ENCODE results near the gene EPM2A.

The EPM2A gene

GRCh38 chr6:145621776-145622175 is 113.5 kb downstream of the EPM2A start:
- Histone ChIP-seq H3K79me2 (ENCODE audit: insufficient read depth, low read length) (no peaks in the 10 kb centered on the region), H3K9me2 (replicated peaks; ENCODE audit: insufficient read depth, low read length) (no peaks in the 10 kb centered on the region), H3K4me3 (ENCODE audit: insufficient read depth, low read length, poor library complexity, severe bottlenecking) (no peak overlapping the region), H3K9ac (ENCODE audit: low read length) (no peak overlapping the region), H3K27me3 (ENCODE audit: low read length) (no peaks in the 10 kb centered on the region), H3F3A (ENCODE audit: insufficient read depth) (no peaks in the 10 kb centered on the region), H2AFZ (ENCODE audit: low read depth, low read length, severe bottlenecking) (no peak overlapping the region), H3K4me2 (ENCODE audit: low read depth, low read length, poor library complexity, severe bottlenecking) (no peak overlapping the region), H3K27ac (ENCODE audit: low read depth, low read length) (no peak overlapping the region), H3K36me3 (ENCODE audit: low read length) (no peaks in the 10 kb centered on the region), H4K20me1 (ENCODE audit: low read depth, low read length) (no peaks in the 10 kb centered on the region), H3K9me3 (ENCODE audit: insufficient read depth, low read length) (no peaks in the 10 kb centered on the region)
- no peak for TF ChIP-seq CTCF (IDR thresholded peaks at IDR 0.05; ENCODE audit: insufficient read depth, low read length, poor library complexity, severe bottlenecking)
- TF ChIP-seq EZH2phosphoT487 (conservative IDR thresholded peaks at IDR 0.05; ENCODE audit: low read length), result no peak

DNA sequence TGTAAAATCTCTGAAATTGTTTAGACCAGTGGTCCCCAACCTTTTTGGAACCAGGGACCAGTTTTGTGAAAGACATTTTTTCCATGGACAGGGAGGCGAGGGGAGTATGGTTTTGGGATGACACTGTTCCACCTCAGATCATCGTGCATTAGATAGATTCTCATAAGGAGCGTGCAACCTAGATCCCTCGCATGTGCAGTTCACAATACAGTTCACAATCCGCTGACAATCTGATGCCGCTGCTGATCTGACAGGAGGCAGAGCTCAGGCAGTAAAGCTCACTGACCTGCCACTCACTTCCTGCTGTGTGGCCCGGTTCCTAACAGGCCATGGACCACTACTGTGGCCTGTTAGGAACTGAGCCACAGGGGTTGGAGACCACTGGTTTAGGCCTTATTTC is 115.2 kb downstream of the EPM2A start:
- H3K4me2 ChIP-seq (ENCODE audit: low read depth, low read length, poor library complexity, severe bottlenecking), result no peak overlapping the region
- H3K9me3 ChIP-seq (ENCODE audit: insufficient read depth, low read length), result no peaks in the 10 kb centered on the region
- no peak overlapping the region for H3K9ac ChIP-seq (ENCODE audit: low read length)
- H3K4me3 ChIP-seq (ENCODE audit: insufficient read depth, low read length, poor library complexity, severe bottlenecking), result no peak overlapping the region
- no peaks in the 10 kb centered on the region for H4K20me1 ChIP-seq (ENCODE audit: low read depth, low read length)
- H3K79me2 ChIP-seq (ENCODE audit: insufficient read depth, low read length), result no peaks in the 10 kb centered on the region
- no peaks in the 10 kb centered on the region for H3K9me2 ChIP-seq (replicated peaks; ENCODE audit: insufficient read depth, low read length)
- no peaks in the 10 kb centered on the region for H3F3A ChIP-seq (ENCODE audit: insufficient read depth)
- no peaks in the 10 kb centered on the region for H3K27me3 ChIP-seq (ENCODE audit: low read length)
- H3K27ac ChIP-seq (ENCODE audit: low read depth, low read length), result no peak overlapping the region
- no peaks in the 10 kb centered on the region for H3K36me3 ChIP-seq (ENCODE audit: low read length)
- no peak overlapping the region for H2AFZ ChIP-seq (ENCODE audit: low read depth, low read length, severe bottlenecking)
- no peak for TF ChIP-seq EZH2phosphoT487 (conservative IDR thresholded peaks at IDR 0.05; ENCODE audit: low read length)

GRCh38 chr6:145609521-145609920 is 125.8 kb downstream of the EPM2A start:
- Histone ChIP-seq H3K4me2 (ENCODE audit: low read depth, low read length, poor library complexity, severe bottlenecking) (no peak overlapping the region), H3K27me3 (ENCODE audit: low read length) (no peaks in the 10 kb centered on the region), H3K36me3 (ENCODE audit: low read length) (no peaks in the 10 kb centered on the region), H3K79me2 (ENCODE audit: insufficient read depth, low read length) (no peaks in the 10 kb centered on the region), H3F3A (ENCODE audit: insufficient read depth) (no peaks in the 10 kb centered on the region), H4K20me1 (ENCODE audit: low read depth, low read length) (no peaks in the 10 kb centered on the region), H3K4me3 (ENCODE audit: insufficient read depth, low read length, poor library complexity, severe bottlenecking) (no peak overlapping the region), H2AFZ (ENCODE audit: low read depth, low read length, severe bottlenecking) (no peak overlapping the region), H3K9ac (ENCODE audit: low read length) (no peak overlapping the region), H3K9me2 (replicated peaks; ENCODE audit: insufficient read depth, low read length) (no peaks in the 10 kb centered on the region), H3K9me3 (ENCODE audit: insufficient read depth, low read length) (no peaks in the 10 kb centered on the region), H3K27ac (ENCODE audit: low read depth, low read length) (no peak overlapping the region)
- TF ChIP-seq CTCF (IDR thresholded peaks at IDR 0.05; ENCODE audit: insufficient read depth, low read length, poor library complexity, severe bottlenecking) (no peak), EZH2phosphoT487 (conservative IDR thresholded peaks at IDR 0.05; ENCODE audit: low read length) (no peak)

DNA sequence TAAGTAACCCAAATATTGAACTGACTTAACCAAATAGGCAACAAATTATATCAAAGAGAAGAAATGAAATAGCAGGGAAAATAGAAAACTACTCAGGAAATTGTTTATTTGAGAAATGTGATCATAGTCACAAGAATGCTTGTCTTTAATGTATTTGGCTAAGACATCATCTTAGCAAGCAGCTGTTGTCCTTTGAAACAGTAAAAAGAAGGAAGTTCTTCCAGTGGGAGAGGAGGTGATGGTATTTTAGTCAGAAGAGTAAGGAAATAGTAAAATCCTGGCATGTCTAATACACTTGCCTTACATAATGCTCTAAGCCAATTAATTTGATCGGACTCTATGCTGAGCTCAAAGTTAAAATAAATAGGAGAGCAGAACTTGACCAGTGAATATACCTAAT is 126.5 kb downstream of the EPM2A start:
- Histone ChIP-seq H3K36me3 (ENCODE audit: low read length) (no peaks in the 10 kb centered on the region), H3K9me3 (ENCODE audit: insufficient read depth, low read length) (no peaks in the 10 kb centered on the region), H3K9me2 (replicated peaks; ENCODE audit: insufficient read depth, low read length) (no peaks in the 10 kb centered on the region), H3K4me3 (ENCODE audit: insufficient read depth, low read length, poor library complexity, severe bottlenecking) (no peak overlapping the region), H3K4me2 (ENCODE audit: low read depth, low read length, poor library complexity, severe bottlenecking) (no peak overlapping the region), H4K20me1 (ENCODE audit: low read depth, low read length) (no peaks in the 10 kb centered on the region), H3F3A (ENCODE audit: insufficient read depth) (no peaks in the 10 kb centered on the region), H2AFZ (ENCODE audit: low read depth, low read length, severe bottlenecking) (no peak overlapping the region), H3K27me3 (ENCODE audit: low read length) (no peaks in the 10 kb centered on the region), H3K27ac (ENCODE audit: low read depth, low read length) (no peak overlapping the region), H3K79me2 (ENCODE audit: insufficient read depth, low read length) (no peaks in the 10 kb centered on the region), H3K9ac (ENCODE audit: low read length) (no peak overlapping the region)
- TF ChIP-seq EZH2phosphoT487 (conservative IDR thresholded peaks at IDR 0.05; ENCODE audit: low read length), result no peak
- no peak for TF ChIP-seq CTCF (IDR thresholded peaks at IDR 0.05; ENCODE audit: insufficient read depth, low read length, poor library complexity, severe bottlenecking)
